Measurements from ENCODE around the gene TMEM63A. TPM values are rescaled to one million over a fixed set of nuclear protein-coding genes. Genes with fewer than 3 reads are reported as not detected.

TMEM63A gene
- polyA plus RNA-seq, 3 donors: 3.0 to 48.0 (median 5.8) TPM

GRCh38 chr1:225871359-225872074 lies 10.7 kb downstream of the TMEM63A start:
- no peaks in the 10 kb centered on the region for H3K9me3 ChIP-seq (replicated peaks in 1 of 2; ENCODE audit: control insufficient read depth in 1 of 2, insufficient read depth in 1 of 2, low read length in 2 of 2)
- H2AFZ ChIP-seq (ENCODE audit: insufficient read depth, low read depth, low read length, poor library complexity, severe bottlenecking): no peak overlapping the region
- H4K20me1 ChIP-seq (ENCODE audit: insufficient read depth, low read length): no peaks in the 10 kb centered on the region
- no peak overlapping the region for H3K27ac ChIP-seq (ENCODE audit: low read depth in 1 of 2, low read length in 2 of 2)
- intact Hi-C loops (cut with micrococcal nuclease): no loop called here
- Mint-ChIP-seq H3K36me3 (peaks cover 76 to 95% of the 10 kb centered on the region in 2 donors), H3K27me3 (ENCODE audit: low read depth in 3 of 3) (peaks cover 0 to 3% (median 0%) of the 10 kb centered on the region in 3 donors), H3K9me3 (no peaks in the 10 kb centered on the region), H3K27ac (peak overlapping the region in 2 of 7 donors; percentile 40 to 46), H3K4me3 (no peak overlapping the region), H3K4me1 (peaks cover 6% of the 10 kb centered on the region)
- H3K36me3 ChIP-seq (replicated peaks in 1 of 2; ENCODE audit: control insufficient read depth in 1 of 2, insufficient read depth in 2 of 2, low read length in 2 of 2): peaks cover 76 to 100% of the 10 kb centered on the region in 2 donors
- H3K27me3 ChIP-seq (ENCODE audit: control insufficient read depth in 2 of 2, insufficient read depth in 2 of 2, low read length in 2 of 2): no peaks in the 10 kb centered on the region
- DNase-seq: no peak
- peaks cover 2 to 4% of the 10 kb centered on the region in 2 donors for H3K4me1 ChIP-seq (ENCODE audit: control insufficient read depth in 1 of 2, insufficient read depth in 2 of 2, low read length in 2 of 2)
- no peak overlapping the region for H3K4me3 ChIP-seq (replicated peaks in 1 of 3; ENCODE audit: low read depth in 2 of 3, low read length in 3 of 3)
- WGBS (ENCODE audit: insufficient coverage): 87% methylated on average over 8 of the region's 11 CpGs
- H3K79me2 ChIP-seq (ENCODE audit: insufficient read depth, low read length): no peaks in the 10 kb centered on the region
- TF ChIP-seq CTCF (IDR thresholded peaks at IDR 0.05): no peak
- H3K9ac ChIP-seq (ENCODE audit: insufficient read depth, low read length, poor library complexity, severe bottlenecking): no peak overlapping the region
- H3K4me2 ChIP-seq (replicated peaks; ENCODE audit: extremely low read depth, low read length, poor library complexity, severe bottlenecking): no peak overlapping the region

- H3K36me3 ChIP-seq (replicated peaks in 1 of 2; ENCODE audit: control insufficient read depth in 1 of 2, insufficient read depth in 2 of 2, low read length in 2 of 2): peaks cover 74 to 100% of the 10 kb centered on the region in 2 donors
- no peaks in the 10 kb centered on the region for H3K9me3 ChIP-seq (replicated peaks in 1 of 2; ENCODE audit: control insufficient read depth in 1 of 2, insufficient read depth in 1 of 2, low read length in 2 of 2)
- Mint-ChIP-seq H3K27me3 (ENCODE audit: low read depth in 3 of 3) (peaks cover 0 to 3% (median 0%) of the 10 kb centered on the region in 3 donors), H3K36me3 (peaks cover 75 to 95% of the 10 kb centered on the region in 2 donors), H3K4me1 (peaks cover 12% of the 10 kb centered on the region), H3K4me3 (no peak overlapping the region), H3K27ac (peak overlapping the region in 1 of 7 donors; percentile 46), H3K9me3 (no peaks in the 10 kb centered on the region)
- H4K20me1 ChIP-seq (ENCODE audit: insufficient read depth, low read length): no peaks in the 10 kb centered on the region
- no CpG with 5 or more reads among the region's 3 CpGs for WGBS (ENCODE audit: insufficient coverage)
- H3K27me3 ChIP-seq (ENCODE audit: control insufficient read depth in 2 of 2, insufficient read depth in 2 of 2, low read length in 2 of 2): no peaks in the 10 kb centered on the region
- no peaks in the 10 kb centered on the region for H3K79me2 ChIP-seq (ENCODE audit: insufficient read depth, low read length)
- H3K4me1 ChIP-seq (ENCODE audit: control insufficient read depth in 1 of 2, insufficient read depth in 2 of 2, low read length in 2 of 2): peaks cover 8 to 10% of the 10 kb centered on the region in 2 donors
- no peak overlapping the region for H3K4me2 ChIP-seq (replicated peaks; ENCODE audit: extremely low read depth, low read length, poor library complexity, severe bottlenecking)
- no peak overlapping the region for H2AFZ ChIP-seq (ENCODE audit: insufficient read depth, low read depth, low read length, poor library complexity, severe bottlenecking)
- no peak overlapping the region for H3K4me3 ChIP-seq (replicated peaks in 1 of 3; ENCODE audit: low read depth in 2 of 3, low read length in 3 of 3)
- TF ChIP-seq CTCF (IDR thresholded peaks at IDR 0.05): no peak
- intact Hi-C loops (cut with micrococcal nuclease): no loop called here
- DNase-seq: no peak
- no peak overlapping the region for H3K9ac ChIP-seq (ENCODE audit: insufficient read depth, low read length, poor library complexity, severe bottlenecking)
- H3K27ac ChIP-seq (ENCODE audit: low read depth in 1 of 2, low read length in 2 of 2): no peak overlapping the region
Observed at GRCh38 chr1:225870911-225871310, 11.3 kb downstream of the TMEM63A start.

All from CD14-positive monocyte (primary cell).